ENCODE results near the gene PRICKLE3. TPM values are rescaled to one million over a fixed set of nuclear protein-coding genes. Genes with fewer than 3 reads are reported as not detected.
"Not testable (repeated sequence)": the region's sequence is repeated elsewhere in the genome, so short reads cannot be mapped to it uniquely, and the experiment has no call there.

PRICKLE3 gene
- polyA plus RNA-seq, 3 donors: 4.4 to 22.3 (median 5.4) TPM

GRCh38 chrX:49129427-49129826 lies 56.7 kb downstream of the PRICKLE3 start:
- no peak overlapping the region for H3K9ac ChIP-seq (ENCODE audit: insufficient read depth, low read length, poor library complexity, severe bottlenecking)
- intact Hi-C loops (cut with micrococcal nuclease): no loop called here
- H3K4me2 ChIP-seq (replicated peaks; ENCODE audit: extremely low read depth, low read length, poor library complexity, severe bottlenecking): peak overlapping the region; percentile 29
- WGBS (ENCODE audit: insufficient coverage): no CpG with 5 or more reads among the region's 4 CpGs
- H3K27ac ChIP-seq (ENCODE audit: low read depth in 1 of 2, low read length in 2 of 2): no peak overlapping the region
- H4K20me1 ChIP-seq (ENCODE audit: insufficient read depth, low read length): no peaks in the 10 kb centered on the region
- H3K4me3 ChIP-seq (replicated peaks in 1 of 3; ENCODE audit: low read depth in 2 of 3, low read length in 3 of 3): no peak overlapping the region
- peaks cover 5 to 6% of the 10 kb centered on the region in 2 donors for H3K4me1 ChIP-seq (ENCODE audit: control insufficient read depth in 1 of 2, insufficient read depth in 2 of 2, low read length in 2 of 2)
- Mint-ChIP-seq H3K9me3 (peaks cover 0 to 16% (median 0%) of the 10 kb centered on the region in 7 donors), H3K27me3 (ENCODE audit: low read depth in 3 of 3) (no peaks in the 10 kb centered on the region), H3K4me1 (peaks cover 6% of the 10 kb centered on the region), H3K4me3 (no peak overlapping the region), H3K36me3 (no peaks in the 10 kb centered on the region), H3K27ac (peak overlapping the region in 1 of 7 donors; percentile 15)
- no peaks in the 10 kb centered on the region for H3K9me3 ChIP-seq (replicated peaks in 1 of 2; ENCODE audit: control insufficient read depth in 1 of 2, insufficient read depth in 1 of 2, low read length in 2 of 2)
- H3K27me3 ChIP-seq (ENCODE audit: control insufficient read depth in 2 of 2, insufficient read depth in 2 of 2, low read length in 2 of 2): no peaks in the 10 kb centered on the region
- no peaks in the 10 kb centered on the region for H3K79me2 ChIP-seq (ENCODE audit: insufficient read depth, low read length)
- no peaks in the 10 kb centered on the region for H3K36me3 ChIP-seq (replicated peaks in 1 of 2; ENCODE audit: control insufficient read depth in 1 of 2, insufficient read depth in 2 of 2, low read length in 2 of 2)
- peak overlapping the region; percentile 33 for H2AFZ ChIP-seq (ENCODE audit: insufficient read depth, low read depth, low read length, poor library complexity, severe bottlenecking)
- TF ChIP-seq, protein P1, sequence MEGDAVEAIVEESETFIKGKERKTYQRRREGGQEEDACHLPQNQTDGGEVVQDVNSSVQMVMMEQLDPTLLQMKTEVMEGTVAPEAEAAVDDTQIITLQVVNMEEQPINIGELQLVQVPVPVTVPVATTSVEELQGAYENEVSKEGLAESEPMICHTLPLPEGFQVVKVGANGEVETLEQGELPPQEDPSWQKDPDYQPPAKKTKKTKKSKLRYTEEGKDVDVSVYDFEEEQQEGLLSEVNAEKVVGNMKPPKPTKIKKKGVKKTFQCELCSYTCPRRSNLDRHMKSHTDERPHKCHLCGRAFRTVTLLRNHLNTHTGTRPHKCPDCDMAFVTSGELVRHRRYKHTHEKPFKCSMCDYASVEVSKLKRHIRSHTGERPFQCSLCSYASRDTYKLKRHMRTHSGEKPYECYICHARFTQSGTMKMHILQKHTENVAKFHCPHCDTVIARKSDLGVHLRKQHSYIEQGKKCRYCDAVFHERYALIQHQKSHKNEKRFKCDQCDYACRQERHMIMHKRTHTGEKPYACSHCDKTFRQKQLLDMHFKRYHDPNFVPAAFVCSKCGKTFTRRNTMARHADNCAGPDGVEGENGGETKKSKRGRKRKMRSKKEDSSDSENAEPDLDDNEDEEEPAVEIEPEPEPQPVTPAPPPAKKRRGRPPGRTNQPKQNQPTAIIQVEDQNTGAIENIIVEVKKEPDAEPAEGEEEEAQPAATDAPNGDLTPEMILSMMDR (IDR thresholded peaks at IDR 0.05): no peak
- DNase-seq: peak; percentile 15 to 34 (median 32)

DNA sequence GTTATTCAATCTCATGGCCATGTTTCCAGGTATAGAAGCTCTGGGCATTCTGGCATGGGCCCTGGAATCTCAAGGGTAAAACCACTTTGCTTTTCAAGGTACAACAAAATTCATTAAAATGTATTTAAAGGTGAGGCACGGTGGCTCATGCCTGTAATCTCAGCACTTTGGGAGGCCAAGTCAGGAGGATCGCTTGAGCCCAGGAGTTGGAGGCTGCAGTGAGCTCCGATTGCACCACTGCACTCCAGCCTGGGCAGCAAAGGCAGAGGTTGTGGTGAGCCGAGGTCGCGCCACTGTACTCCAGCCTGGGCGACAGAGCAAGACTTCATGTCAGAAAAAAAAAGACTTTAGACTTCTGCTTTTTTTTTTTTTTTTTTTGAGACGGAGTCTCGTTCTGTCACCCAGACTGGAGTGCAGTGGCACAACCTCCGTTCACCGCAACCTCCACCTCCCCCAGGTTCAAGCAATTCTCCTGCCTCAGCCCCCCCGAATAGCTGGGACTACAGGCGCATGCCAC lies 58.4 kb downstream of the PRICKLE3 start:
- H3K9ac ChIP-seq (ENCODE audit: insufficient read depth, low read length, poor library complexity, severe bottlenecking); H3K36me3 ChIP-seq (replicated peaks in 1 of 2; ENCODE audit: control insufficient read depth in 1 of 2, insufficient read depth in 2 of 2, low read length in 2 of 2); H3K27ac ChIP-seq (ENCODE audit: low read depth in 1 of 2, low read length in 2 of 2); H3K4me3 ChIP-seq (replicated peaks in 1 of 3; ENCODE audit: low read depth in 2 of 3, low read length in 3 of 3); H3K27ac Mint-ChIP-seq; H3K27me3 Mint-ChIP-seq (ENCODE audit: low read depth in 3 of 3); H3K4me3 Mint-ChIP-seq; H3K79me2 ChIP-seq (ENCODE audit: insufficient read depth, low read length); H3K9me3 ChIP-seq (replicated peaks in 1 of 2; ENCODE audit: control insufficient read depth in 1 of 2, insufficient read depth in 1 of 2, low read length in 2 of 2); H3K36me3 Mint-ChIP-seq; H3K4me2 ChIP-seq (replicated peaks; ENCODE audit: extremely low read depth, low read length, poor library complexity, severe bottlenecking); H2AFZ ChIP-seq (ENCODE audit: insufficient read depth, low read depth, low read length, poor library complexity, severe bottlenecking); H3K27me3 ChIP-seq (ENCODE audit: control insufficient read depth in 2 of 2, insufficient read depth in 2 of 2, low read length in 2 of 2); intact Hi-C loops (cut with micrococcal nuclease); H4K20me1 ChIP-seq (ENCODE audit: insufficient read depth, low read length); H3K4me1 Mint-ChIP-seq: not testable (repeated sequence)
- peak in 1 of 3 donors; percentile 1 for DNase-seq
- H3K4me1 ChIP-seq (ENCODE audit: control insufficient read depth in 1 of 2, insufficient read depth in 2 of 2, low read length in 2 of 2): peaks cover 9 to 13% of the 10 kb centered on the region in 2 donors
- WGBS (ENCODE audit: insufficient coverage): no CpG with 5 or more reads among the region's 13 CpGs
- H3K9me3 Mint-ChIP-seq: peaks cover 0 to 18% (median 8%) of the 10 kb centered on the region in 7 donors

Small RNAs within 50 kb of the gene (small RNA-seq; reads per million reads assigned to genes)
- not detected for gene RN7SL262P (ENCODE audit: insufficient read length, low read depth)

Other genes with a start within 250 kb of the PRICKLE3 start
- gene OTUD5, start 228.8 kb downstream of the PRICKLE3 start, polyA plus RNA-seq: 10 to 100 TPM in 2 of 3 donors, 1 to 10 TPM in 1; 8.4 to 75.0 (median 12.4) TPM
- 1 to 10 TPM in 1 of 3 donors, not detected in 2; 4.9 TPM for gene KCND1, start 214.5 kb downstream of the PRICKLE3 start, polyA plus RNA-seq
- gene GRIPAP1, start 184.1 kb downstream of the PRICKLE3 start, polyA plus RNA-seq: 100 to 1,000 TPM in 1 of 3 donors, 10 to 100 TPM in 1, 1 to 10 TPM in 1; 3.8 to 103 (median 10.7) TPM
- gene TFE3, start 143.0 kb downstream of the PRICKLE3 start, polyA plus RNA-seq: 10 to 100 TPM; 12.8 to 41.2 (median 22.0) TPM
- under 1 TPM in 2 of 3 donors, not detected in 1; 0.11 to 0.89 TPM for gene CCDC120, start 127.4 kb downstream of the PRICKLE3 start, polyA plus RNA-seq
- gene PRAF2, start 112.4 kb downstream of the PRICKLE3 start, polyA plus RNA-seq: 1 to 10 TPM; 4.1 to 7.9 (median 5.5) TPM
- 100 to 1,000 TPM in 1 of 3 donors, 10 to 100 TPM in 2; 83.1 to 207 (median 83.8) TPM for gene WDR45, start 106.5 kb downstream of the PRICKLE3 start, polyA plus RNA-seq
- gene GPKOW, start 62.6 kb downstream of the PRICKLE3 start, polyA plus RNA-seq: 10 to 100 TPM; 14.3 to 23.1 (median 18.1) TPM
- 1 to 10 TPM; 1.1 to 2.0 (median 1.5) TPM for gene MAGIX, start 23.6 kb downstream of the PRICKLE3 start, polyA plus RNA-seq
- gene PLP2, start 14.5 kb downstream of the PRICKLE3 start, polyA plus RNA-seq: 100 to 1,000 TPM; 280 to 374 (median 330) TPM
- gene SYP, start 13.8 kb upstream of the PRICKLE3 start, polyA plus RNA-seq: under 1 TPM; 0.27 to 0.69 (median 0.68) TPM
- under 1 TPM in 1 of 3 donors, not detected in 2; 0.73 TPM for gene CACNA1F, start 47.0 kb upstream of the PRICKLE3 start, polyA plus RNA-seq
- gene CCDC22, start 49.1 kb upstream of the PRICKLE3 start, polyA plus RNA-seq: 10 to 100 TPM; 24.8 to 36.3 (median 36.2) TPM
- gene FOXP3, start 78.3 kb upstream of the PRICKLE3 start, polyA plus RNA-seq: under 1 TPM in 1 of 3 donors, not detected in 2; 0.10 TPM
- 1 to 10 TPM in 2 of 3 donors, under 1 TPM in 1; 0.47 to 1.6 (median 1.6) TPM for gene PPP1R3F, start 83.4 kb upstream of the PRICKLE3 start, polyA plus RNA-seq
- not detected for gene GAGE10, start 117.3 kb upstream of the PRICKLE3 start, polyA plus RNA-seq
- not detected for gene GAGE12J, start 135.7 kb upstream of the PRICKLE3 start, polyA plus RNA-seq
- not detected for gene GAGE13, start 145.2 kb upstream of the PRICKLE3 start, polyA plus RNA-seq